NOMO-1 treated with DMSO at 0.1 percent for 48 hours (cell line): ENCODE results near the gene NTF3.

Source experiments
- DNase-seq: peaks from one replicate; lab custom pipeline; 2025; ENCODE audit not compliant: unreplicated experiment; lab: John Stamatoyannopoulos, UW

NTF3 gene

GRCh38 chr12:5509557-5509956 is 77.6 kb downstream of the NTF3 start:
- DNase-seq, result no peak

- DNase-seq, result no peak
Observed at GRCh38 chr12:5510251-5510805, 78.4 kb downstream of the NTF3 start.

- DNase-seq, result no peak
Observed at GRCh38 chr12:5511256-5511643, 79.3 kb downstream of the NTF3 start.

GRCh38 chr12:5511644-5512600 is 80.0 kb downstream of the NTF3 start:
- DNase-seq, result no peak

- no peak for DNase-seq
Observed at GRCh38 chr12:5512601-5512970, 80.7 kb downstream of the NTF3 start.

GRCh38 chr12:5513406-5513805 is 81.5 kb downstream of the NTF3 start:
- DNase-seq, result no peak

- no peak for DNase-seq
Observed at GRCh38 chr12:5514016-5514415, 82.1 kb downstream of the NTF3 start.

- no peak for DNase-seq
Observed at GRCh38 chr12:5514545-5514944, 82.6 kb downstream of the NTF3 start.

GRCh38 chr12:5515458-5515857 is 83.5 kb downstream of the NTF3 start:
- no peak for DNase-seq

- DNase-seq, result no peak
Observed at GRCh38 chr12:5516371-5517241, 84.7 kb downstream of the NTF3 start.

GRCh38 chr12:5518584-5519365 is 86.9 kb downstream of the NTF3 start:
- no peak for DNase-seq

GRCh38 chr12:5520037-5520436 is 88.1 kb downstream of the NTF3 start:
- no peak for DNase-seq

GRCh38 chr12:5520831-5521230 is 88.9 kb downstream of the NTF3 start:
- DNase-seq, result no peak

- no peak for DNase-seq
Observed at GRCh38 chr12:5521456-5522325, 89.8 kb downstream of the NTF3 start.

- no peak for DNase-seq
Observed at GRCh38 chr12:5522432-5523335, 90.8 kb downstream of the NTF3 start.

- DNase-seq, result no peak
Observed at GRCh38 chr12:5523396-5524115, 91.6 kb downstream of the NTF3 start.

- no peak for DNase-seq
Observed at GRCh38 chr12:5524116-5524768, 92.3 kb downstream of the NTF3 start.
